HG03432 (cell line): ENCODE data around the gene UEVLD.
A peak's percentile ranks its signal among the peaks of the same experiment; 100 is the strongest.

Experiments
- ATAC-seq: cut with Tn5 transposase; IDR thresholded peaks from one replicate; pipeline ENCODE4 v1.9.1; 2021; ENCODE audit warnings: mild to moderate bottlenecking, moderate library complexity; ENCODE audit not compliant: unreplicated experiment

The UEVLD gene

GRCh38 chr11:18502352-18502751 is 86.2 kb downstream of the UEVLD start:
- no peak for ATAC-seq

GRCh38 chr11:18501629-18502028 is 86.9 kb downstream of the UEVLD start:
- ATAC-seq, result no peak

- no peak for ATAC-seq
These were observed 90.5 kb downstream of the UEVLD start for GRCh38 chr11:18498039-18498438.

- no peak for ATAC-seq
These were observed 92.8 kb downstream of the UEVLD start for GRCh38 chr11:18495703-18496102.

- ATAC-seq, result no peak
These were observed 93.3 kb downstream of the UEVLD start for GRCh38 chr11:18495271-18495670.

- ATAC-seq, result no peak
These were observed 95.2 kb downstream of the UEVLD start for GRCh38 chr11:18493310-18493709.

- ATAC-seq, result no peak
These were observed 95.6 kb downstream of the UEVLD start for GRCh38 chr11:18492888-18493287.

GRCh38 chr11:18491924-18492323 is 96.6 kb downstream of the UEVLD start:
- no peak for ATAC-seq

GRCh38 chr11:18490736-18491485 is 97.6 kb downstream of the UEVLD start:
- ATAC-seq, result no peak

GRCh38 chr11:18490319-18490718 is 98.2 kb downstream of the UEVLD start:
- ATAC-seq, result no peak

- peak; percentile 56 for ATAC-seq
These were observed 102.5 kb downstream of the UEVLD start for GRCh38 chr11:18485913-18486528.
